ENCODE data around the gene CAPN2.
"Not testable (repeated sequence)": the region's sequence is repeated elsewhere in the genome, so short reads cannot be mapped to it uniquely, and the experiment has no call there.

CAPN2 gene

GRCh38 chr1:223815020-223815853, 102.9 kb downstream of the CAPN2 start:
- no peak for DNase-seq (ENCODE audit: low read depth)
- TF ChIP-seq, protein P1, sequence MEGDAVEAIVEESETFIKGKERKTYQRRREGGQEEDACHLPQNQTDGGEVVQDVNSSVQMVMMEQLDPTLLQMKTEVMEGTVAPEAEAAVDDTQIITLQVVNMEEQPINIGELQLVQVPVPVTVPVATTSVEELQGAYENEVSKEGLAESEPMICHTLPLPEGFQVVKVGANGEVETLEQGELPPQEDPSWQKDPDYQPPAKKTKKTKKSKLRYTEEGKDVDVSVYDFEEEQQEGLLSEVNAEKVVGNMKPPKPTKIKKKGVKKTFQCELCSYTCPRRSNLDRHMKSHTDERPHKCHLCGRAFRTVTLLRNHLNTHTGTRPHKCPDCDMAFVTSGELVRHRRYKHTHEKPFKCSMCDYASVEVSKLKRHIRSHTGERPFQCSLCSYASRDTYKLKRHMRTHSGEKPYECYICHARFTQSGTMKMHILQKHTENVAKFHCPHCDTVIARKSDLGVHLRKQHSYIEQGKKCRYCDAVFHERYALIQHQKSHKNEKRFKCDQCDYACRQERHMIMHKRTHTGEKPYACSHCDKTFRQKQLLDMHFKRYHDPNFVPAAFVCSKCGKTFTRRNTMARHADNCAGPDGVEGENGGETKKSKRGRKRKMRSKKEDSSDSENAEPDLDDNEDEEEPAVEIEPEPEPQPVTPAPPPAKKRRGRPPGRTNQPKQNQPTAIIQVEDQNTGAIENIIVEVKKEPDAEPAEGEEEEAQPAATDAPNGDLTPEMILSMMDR (IDR thresholded peaks at IDR 0.05; ENCODE audit: control insufficient read depth, insufficient read depth, low read depth, low read length, missing control alignments) = no peak
- no peak overlapping the region for H3K4me3 ChIP-seq (ENCODE audit: control insufficient read depth, low read depth, low read length)

- no peak for DNase-seq (ENCODE audit: low read depth)
- no peak overlapping the region for H3K4me3 ChIP-seq (ENCODE audit: control insufficient read depth, low read depth, low read length)
- TF ChIP-seq, protein P1 (IDR thresholded peaks at IDR 0.05; ENCODE audit: control insufficient read depth, insufficient read depth, low read depth, low read length, missing control alignments) = no peak
Observed at GRCh38 chr1:223815865-223816264, 103.5 kb downstream of the CAPN2 start.

DNA sequence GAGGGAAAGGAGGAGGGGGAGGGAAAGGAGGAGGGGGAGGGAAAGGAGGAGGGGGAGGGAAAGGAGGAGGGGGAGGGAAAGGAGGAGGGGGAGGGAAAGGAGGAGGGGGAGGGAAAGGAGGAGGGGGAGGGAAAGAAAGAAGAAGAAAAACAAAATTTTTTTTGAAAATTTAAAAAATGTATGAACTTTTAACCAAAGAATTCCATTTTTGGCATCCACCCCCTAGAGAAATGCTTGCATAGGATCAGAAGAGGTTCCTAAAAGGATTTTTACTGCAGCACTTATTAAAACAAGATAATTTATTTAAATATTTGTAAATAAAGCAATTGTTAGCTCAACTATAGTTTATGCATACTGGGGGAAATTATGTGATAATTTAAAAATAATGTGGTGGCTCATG, 104.9 kb downstream of the CAPN2 start:
- DNase-seq (ENCODE audit: low read depth); H3K4me3 ChIP-seq (ENCODE audit: control insufficient read depth, low read depth, low read length): not testable (repeated sequence)

DNA sequence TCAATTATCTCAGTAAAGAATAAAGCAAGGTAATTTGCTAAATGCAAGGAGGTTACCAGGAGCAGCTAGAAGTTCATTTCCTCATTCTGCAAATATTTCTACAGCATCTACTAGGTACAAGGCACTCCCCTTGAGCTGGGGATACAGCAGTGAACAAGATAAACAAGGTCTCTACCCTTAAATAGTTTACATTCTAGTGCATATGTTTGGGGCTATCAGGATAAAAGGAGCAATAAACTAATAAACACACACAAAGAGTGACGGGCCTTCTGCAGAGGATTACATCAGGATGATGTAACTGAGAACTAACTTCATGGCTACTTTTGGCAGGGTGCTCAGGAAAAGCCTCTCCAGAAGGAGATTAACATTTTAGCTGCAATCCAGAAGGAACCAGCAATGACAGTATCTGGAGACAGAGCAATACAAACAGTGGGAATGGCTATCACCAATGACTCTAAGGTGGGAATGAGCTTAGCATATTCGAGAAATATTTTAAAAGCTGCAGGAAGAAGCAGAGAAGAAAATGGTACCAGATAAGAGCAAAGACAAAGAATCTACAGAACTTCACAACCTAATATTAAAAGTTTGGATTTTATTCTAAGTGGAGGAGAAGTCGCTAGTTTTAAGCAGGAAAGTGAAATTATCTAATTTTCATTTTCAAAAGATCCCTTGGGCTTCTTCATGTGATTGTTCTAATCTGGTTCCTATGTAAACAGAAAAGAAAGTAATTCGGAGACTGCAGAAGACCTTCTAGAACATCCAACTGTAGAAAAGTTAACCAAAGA, 107.6 kb downstream of the CAPN2 start:
- DNase-seq (ENCODE audit: low read depth) = peak; percentile 45
- TF ChIP-seq, protein P1 (IDR thresholded peaks at IDR 0.05; ENCODE audit: control insufficient read depth, insufficient read depth, low read depth, low read length, missing control alignments) = no peak
- no peak overlapping the region for H3K4me3 ChIP-seq (ENCODE audit: control insufficient read depth, low read depth, low read length)

- DNase-seq (ENCODE audit: low read depth) = no peak
- no peak overlapping the region for H3K4me3 ChIP-seq (ENCODE audit: control insufficient read depth, low read depth, low read length)
- TF ChIP-seq, protein P1 (IDR thresholded peaks at IDR 0.05; ENCODE audit: control insufficient read depth, insufficient read depth, low read depth, low read length, missing control alignments) = no peak
Observed at GRCh38 chr1:223820515-223820858, 108.1 kb downstream of the CAPN2 start.

DNA sequence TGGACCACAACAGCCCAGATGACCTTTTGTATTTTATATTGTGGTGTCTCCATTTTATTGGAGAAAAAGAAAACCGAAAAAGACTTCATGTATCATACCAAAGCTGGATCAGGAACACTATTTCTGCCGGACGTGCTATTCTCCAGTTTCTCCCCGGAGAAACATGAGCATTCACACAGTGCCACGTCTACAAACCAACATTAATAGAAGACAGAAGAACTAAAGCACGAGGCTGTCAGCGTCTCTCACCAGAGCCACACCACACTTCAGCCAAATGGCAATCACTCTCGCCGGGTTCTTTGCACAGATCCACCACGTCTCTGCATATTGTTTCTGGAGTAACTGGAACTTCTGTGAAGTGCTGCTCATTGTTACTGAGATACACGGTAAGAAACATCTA, 108.6 kb downstream of the CAPN2 start:
- TF ChIP-seq, protein P1 (IDR thresholded peaks at IDR 0.05; ENCODE audit: control insufficient read depth, insufficient read depth, low read depth, low read length, missing control alignments) = no peak
- peak; percentile 13 for DNase-seq (ENCODE audit: low read depth)
- H3K4me3 ChIP-seq (ENCODE audit: control insufficient read depth, low read depth, low read length) = no peak overlapping the region

DNA sequence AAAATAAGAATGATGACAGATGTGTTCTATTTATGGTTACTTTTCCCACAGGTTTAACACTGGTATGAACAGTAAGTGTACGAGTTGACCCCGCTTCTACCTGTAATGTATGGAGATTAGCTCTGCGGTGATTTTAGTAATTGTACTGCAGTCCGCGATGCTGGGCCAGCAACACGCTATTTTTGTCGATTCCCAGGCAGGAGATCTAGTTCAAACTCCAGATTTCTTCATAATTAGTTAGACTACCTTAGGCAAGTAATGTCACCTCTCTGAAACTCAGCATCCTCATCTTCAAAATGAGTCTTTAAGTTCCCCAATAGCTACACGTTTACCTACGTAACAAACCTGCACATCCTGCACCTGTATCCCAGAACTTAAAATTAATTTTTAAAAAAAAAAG, 111.9 kb downstream of the CAPN2 start:
- no peak for DNase-seq (ENCODE audit: low read depth)
- H3K4me3 ChIP-seq (ENCODE audit: control insufficient read depth, low read depth, low read length) = no peak overlapping the region
- TF ChIP-seq, protein P1 (IDR thresholded peaks at IDR 0.05; ENCODE audit: control insufficient read depth, insufficient read depth, low read depth, low read length, missing control alignments) = no peak
